ENCODE measurements around the gene OXT. TPM values are rescaled to one million over a fixed set of nuclear protein-coding genes. Genes with fewer than 3 reads are reported as not detected.

OXT gene
- total RNA-seq, 2 donors from 2014 or later, result not detected

- no peaks in the 10 kb centered on the region for H3K27me3 ChIP-seq
- H3K9me3 ChIP-seq, result no peaks in the 10 kb centered on the region
- no peaks in the 10 kb centered on the region for H3K4me1 ChIP-seq
- no peak for DNase-seq
- H3K9ac ChIP-seq (ENCODE audit: low read depth in 2 of 2, low read length in 2 of 2), result no peak overlapping the region
- intact Hi-C loops (cut with DNase I), result no loop called here
- no peak overlapping the region for H3K4me3 ChIP-seq
- TF ChIP-seq CTCF (IDR thresholded peaks at IDR 0.05), result no peak
- no peak overlapping the region for H3K27ac ChIP-seq
- H3K36me3 ChIP-seq, result no peaks in the 10 kb centered on the region
These were observed 30.5 kb downstream of the OXT start for GRCh38 chr20:3101737-3102574.

GRCh38 chr20:3102575-3103368 is 31.4 kb downstream of the OXT start:
- no peak overlapping the region for H3K27ac ChIP-seq
- no peak overlapping the region for H3K9ac ChIP-seq (ENCODE audit: low read depth in 2 of 2, low read length in 2 of 2)
- H3K36me3 ChIP-seq, result no peaks in the 10 kb centered on the region
- DNase-seq, result no peak
- TF ChIP-seq CTCF (IDR thresholded peaks at IDR 0.05), result no peak
- H3K27me3 ChIP-seq, result no peaks in the 10 kb centered on the region
- intact Hi-C loops (cut with DNase I), result no loop called here
- no peaks in the 10 kb centered on the region for H3K4me1 ChIP-seq
- H3K9me3 ChIP-seq, result no peaks in the 10 kb centered on the region
- no peak overlapping the region for H3K4me3 ChIP-seq

GRCh38 chr20:3103369-3104032 is 32.1 kb downstream of the OXT start:
- DNase-seq, result no peak
- no peak overlapping the region for H3K4me3 ChIP-seq

GRCh38 chr20:3105256-3106137 is 34.1 kb downstream of the OXT start:
- Histone ChIP-seq H3K4me3 (no peak overlapping the region), H3K27me3 (no peaks in the 10 kb centered on the region), H3K27ac (no peak overlapping the region), H3K9me3 (no peaks in the 10 kb centered on the region), H3K9ac (ENCODE audit: low read depth in 2 of 2, low read length in 2 of 2) (no peak overlapping the region), H3K36me3 (no peaks in the 10 kb centered on the region), H3K4me1 (no peaks in the 10 kb centered on the region)
- no peak for TF ChIP-seq CTCF (IDR thresholded peaks at IDR 0.05)
- DNase-seq, result no peak
- intact Hi-C loops (cut with DNase I), result no loop called here

More at GRCh38 chr20:3103369-3104032, 32.1 kb downstream of the OXT start:
- Histone ChIP-seq H3K27me3 (no peaks in the 10 kb centered on the region), H3K4me1 (no peaks in the 10 kb centered on the region), H3K36me3 (no peaks in the 10 kb centered on the region), H3K9me3 (no peaks in the 10 kb centered on the region), H3K9ac (ENCODE audit: low read depth in 2 of 2, low read length in 2 of 2) (no peak overlapping the region), H3K27ac (no peak overlapping the region)
- TF ChIP-seq CTCF (IDR thresholded peaks at IDR 0.05), result no peak
- intact Hi-C loops (cut with DNase I), result no loop called here
